ENCODE measurements around the gene ERC2. TPM values are rescaled to one million over a fixed set of nuclear protein-coding genes. Genes with fewer than 3 reads are reported as not detected.

Gene ERC2
- total RNA-seq, 1 donor from 2014 or later, result 2.4 TPM

GRCh38 chr3:55631766-55632331 lies 836.4 kb downstream of the ERC2 start:
- no peak for DNase-seq

DNA sequence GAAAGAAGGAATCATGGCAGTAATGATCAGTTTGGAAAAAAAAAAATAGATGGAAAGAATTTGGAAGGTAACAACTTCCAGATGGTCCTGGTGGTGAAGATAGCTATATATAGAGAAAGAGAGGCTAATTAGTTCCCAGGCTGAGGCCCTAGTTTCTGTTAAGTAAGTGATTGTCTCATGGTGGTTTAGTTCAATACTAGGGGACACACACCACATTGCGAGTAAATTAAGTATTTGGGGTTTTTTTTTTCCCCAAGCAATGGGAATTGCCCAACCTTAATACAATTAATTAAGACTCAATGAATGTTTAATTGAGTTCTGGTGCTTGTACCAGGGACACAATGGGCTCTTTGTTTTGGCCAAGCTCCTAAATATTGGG lies 837.4 kb downstream of the ERC2 start:
- no peak for DNase-seq

DNA sequence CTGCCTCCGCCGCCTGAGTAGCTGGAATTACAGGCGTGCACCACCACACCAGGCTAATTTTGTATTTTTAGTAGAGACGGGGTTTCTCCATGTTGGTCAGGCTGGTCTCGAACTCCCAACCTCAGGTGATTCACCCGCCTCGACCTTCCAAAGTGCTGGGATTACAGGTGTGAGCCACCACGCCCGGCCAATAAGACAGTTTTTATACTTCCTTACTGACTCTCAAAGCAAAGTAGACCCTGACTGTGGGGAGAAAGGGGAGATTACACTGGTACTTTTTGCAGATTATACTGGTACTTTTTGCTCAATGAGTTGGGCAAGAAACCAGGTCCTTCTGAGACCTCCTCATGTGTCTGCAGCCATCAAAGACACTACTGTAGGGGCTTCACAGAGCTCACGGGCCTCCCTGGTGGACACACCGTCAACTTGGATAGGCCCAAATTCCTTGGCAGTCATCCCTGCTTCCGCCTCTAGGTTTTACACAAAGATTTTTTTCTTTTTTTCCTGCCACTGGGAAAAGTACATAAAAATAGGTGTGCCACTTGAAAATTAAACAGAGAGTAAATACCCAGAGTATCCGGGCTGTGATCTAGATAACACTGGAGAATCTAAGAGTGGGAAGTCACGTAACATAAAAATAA lies 837.9 kb downstream of the ERC2 start:
- DNase-seq, result no peak

DNA sequence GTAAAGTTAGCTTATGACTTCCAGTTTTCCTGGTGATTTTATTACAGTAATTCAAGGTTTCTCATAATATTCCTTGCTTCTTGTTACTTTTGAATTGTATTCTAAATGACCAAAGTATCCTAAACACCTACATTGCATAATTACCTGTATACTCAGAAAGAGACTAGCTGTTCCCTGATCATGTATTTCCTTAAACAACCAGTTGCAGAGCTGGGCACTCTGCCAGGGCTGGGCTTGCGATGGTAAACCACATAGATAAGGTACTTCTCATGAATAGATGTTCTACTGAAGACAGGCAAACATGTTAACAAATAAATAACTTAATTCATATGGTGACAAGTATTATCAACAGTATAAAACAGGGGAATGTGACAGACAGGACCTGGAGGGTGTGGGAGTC lies 838.8 kb downstream of the ERC2 start:
- no peak for DNase-seq

DNA sequence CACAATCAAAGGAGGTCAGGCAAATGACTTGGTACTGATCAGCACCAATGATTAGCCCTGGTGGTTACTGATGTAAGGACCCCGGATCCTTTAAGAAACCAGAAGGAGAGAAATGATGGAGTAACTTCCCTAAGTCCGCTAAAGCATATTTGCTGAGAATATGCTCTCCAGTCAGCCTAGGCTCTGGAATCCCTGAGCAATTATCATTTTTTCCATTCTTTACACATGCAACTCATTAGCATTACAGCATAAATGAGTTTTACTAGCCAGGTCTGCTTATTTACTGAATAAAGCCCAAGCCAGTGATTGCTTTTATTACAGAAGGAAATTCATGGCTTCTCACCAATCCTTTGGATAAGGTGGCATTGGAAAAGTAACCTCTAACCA lies 842.0 kb downstream of the ERC2 start:
- no peak for DNase-seq

DNA sequence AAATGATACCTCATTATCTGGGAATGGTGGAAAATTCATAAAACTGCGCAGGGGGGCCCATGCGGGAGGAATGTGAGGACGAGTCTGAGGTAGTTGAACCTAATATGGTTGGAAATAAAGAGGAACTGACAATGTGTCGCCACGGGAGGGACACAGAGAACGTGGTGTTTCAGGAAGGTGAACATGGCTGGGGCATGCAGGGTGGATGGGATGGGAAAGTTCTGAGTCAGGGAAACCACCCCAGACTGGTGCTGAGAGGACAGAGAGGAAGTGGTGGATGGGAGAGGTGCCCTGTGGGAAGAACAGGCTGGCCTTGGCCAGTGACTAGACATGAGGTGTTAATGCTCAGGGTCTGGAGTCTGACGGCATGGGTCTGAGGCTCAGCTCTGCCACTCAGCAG lies 844.0 kb downstream of the ERC2 start:
- DNase-seq, result no peak

- DNase-seq, result no peak
These were observed 844.5 kb downstream of the ERC2 start for GRCh38 chr3:55623786-55624185.

DNA sequence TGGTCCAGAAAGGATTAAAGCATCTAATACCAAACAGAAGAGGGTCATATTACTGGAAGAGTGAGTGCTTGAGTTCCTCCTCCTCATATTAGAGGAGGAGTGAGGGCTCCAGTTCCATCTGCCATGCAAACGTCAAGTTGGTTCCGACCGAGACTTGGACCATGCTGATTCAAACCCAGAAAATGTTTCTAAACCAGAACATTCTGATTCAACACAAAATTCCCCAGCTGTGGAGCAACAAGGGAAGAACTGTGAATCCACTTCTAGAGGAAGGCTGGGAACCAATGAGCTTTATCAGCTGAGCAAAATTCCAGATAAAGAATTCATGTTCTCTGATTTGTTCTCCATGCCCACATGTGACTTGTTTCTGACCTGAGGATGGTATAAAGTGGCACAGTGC lies 845.5 kb downstream of the ERC2 start:
- DNase-seq, result no peak

DNA sequence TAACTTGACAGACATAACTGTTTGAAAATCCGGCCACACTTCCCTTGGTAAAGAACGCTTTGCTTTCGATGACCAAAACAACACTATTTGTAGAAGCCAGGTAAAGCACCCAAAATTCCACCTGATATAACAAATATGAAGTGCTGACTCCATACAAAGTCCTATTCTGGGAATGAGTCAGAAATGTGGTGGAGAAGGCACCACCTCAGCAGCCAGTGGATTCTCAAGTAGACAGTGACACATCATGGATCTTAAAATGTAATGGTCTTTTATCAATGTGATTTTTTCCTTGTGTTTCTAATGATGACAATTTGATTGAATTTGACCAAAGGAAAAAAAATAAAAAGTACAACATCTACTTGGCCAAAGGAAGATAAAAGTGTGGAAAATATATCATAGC lies 846.2 kb downstream of the ERC2 start:
- no peak for DNase-seq

- DNase-seq, result no peak
These were observed 846.6 kb downstream of the ERC2 start for GRCh38 chr3:55621648-55622047.

DNA sequence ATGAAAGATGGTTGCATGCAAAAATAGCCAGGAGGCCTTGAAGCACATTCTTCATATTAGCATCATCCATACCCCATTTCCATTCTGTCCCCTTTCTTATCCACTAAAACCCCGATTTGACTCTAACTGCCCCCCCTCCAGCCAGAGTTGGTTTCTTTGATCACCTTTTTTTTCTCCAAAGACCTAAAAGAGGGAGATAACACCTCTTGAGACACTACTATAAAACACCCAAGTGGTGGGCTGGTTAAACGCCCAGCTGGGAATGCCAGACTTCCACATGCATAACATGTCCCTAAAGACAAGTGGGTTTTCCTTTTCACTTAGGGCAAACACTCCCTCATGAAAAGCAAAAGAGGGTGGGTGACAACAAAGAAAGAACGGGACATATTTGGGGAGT lies 847.2 kb downstream of the ERC2 start:
- DNase-seq, result no peak

GRCh38 chr3:55620351-55621025 lies 847.8 kb downstream of the ERC2 start:
- no peak for DNase-seq

DNA sequence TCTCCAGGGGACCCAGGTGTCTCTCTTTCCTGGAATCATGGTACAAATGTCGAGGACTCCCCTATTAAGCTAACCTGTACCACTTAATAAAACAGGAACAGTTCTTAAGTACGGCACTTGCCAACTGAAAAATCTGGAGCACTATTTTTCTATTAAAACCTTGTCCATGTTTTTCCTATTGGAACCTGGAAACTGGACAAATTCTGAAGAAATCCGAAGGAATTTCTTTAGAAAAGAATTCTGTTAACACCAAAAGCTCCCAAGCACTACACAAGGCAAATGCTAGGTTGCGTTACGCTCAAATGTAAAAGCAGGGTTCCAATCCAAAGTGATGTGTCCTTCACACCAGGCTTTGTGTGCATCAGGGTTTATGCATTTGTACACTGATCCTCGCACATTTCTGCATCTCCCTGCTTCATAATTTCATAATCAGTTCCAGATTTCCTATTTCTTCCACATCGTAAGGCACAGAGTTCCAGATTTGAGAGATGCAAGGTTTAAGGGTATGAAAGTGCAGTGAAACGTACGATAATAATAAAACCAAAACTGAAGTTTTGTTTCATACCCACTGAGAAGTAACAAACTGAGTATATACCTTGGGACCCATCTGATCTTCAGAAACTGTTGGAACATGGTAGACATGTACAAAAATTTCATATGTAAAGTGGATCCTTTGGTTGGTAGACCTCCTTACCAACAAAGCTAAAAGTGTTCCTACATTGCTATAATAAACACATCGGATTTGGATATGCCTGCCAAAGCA lies 849.0 kb downstream of the ERC2 start:
- DNase-seq, result no peak

- DNase-seq, result no peak
These were observed 850.9 kb downstream of the ERC2 start for GRCh38 chr3:55617385-55617784.

GRCh38 chr3:55616803-55617202 lies 851.5 kb downstream of the ERC2 start:
- DNase-seq, result no peak

- DNase-seq, result no peak
These were observed 852.5 kb downstream of the ERC2 start for GRCh38 chr3:55615694-55616295.

DNA sequence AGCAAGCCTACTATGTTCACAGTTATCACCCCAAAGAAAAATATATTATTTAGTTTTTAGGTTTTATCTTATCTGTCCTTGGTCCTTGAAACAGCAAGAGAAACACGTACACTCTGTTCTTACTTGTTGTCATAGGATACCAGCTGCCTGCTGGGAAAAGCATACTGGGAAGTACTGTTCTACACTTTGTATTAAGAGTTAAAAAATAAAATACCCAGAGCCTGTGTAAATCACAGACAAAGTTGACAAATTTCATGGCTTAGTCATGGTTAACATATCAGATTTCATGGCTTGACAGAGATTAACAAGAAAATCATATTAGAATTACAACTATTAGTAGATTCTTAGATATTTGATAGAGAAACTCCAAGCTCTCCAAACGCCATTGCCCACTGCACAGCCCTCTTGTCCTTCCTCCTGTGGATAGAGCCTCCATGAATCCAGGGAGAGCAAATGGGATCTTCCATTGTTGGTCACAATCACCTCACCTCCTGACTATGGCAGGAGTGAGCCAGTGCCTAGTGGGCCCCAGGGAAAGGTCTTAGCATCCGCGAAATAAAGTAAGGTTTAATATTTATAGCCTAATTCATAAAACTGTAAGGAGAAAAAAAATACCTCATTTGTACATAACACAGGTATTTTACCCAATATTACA lies 853.1 kb downstream of the ERC2 start:
- no peak for DNase-seq

DNA sequence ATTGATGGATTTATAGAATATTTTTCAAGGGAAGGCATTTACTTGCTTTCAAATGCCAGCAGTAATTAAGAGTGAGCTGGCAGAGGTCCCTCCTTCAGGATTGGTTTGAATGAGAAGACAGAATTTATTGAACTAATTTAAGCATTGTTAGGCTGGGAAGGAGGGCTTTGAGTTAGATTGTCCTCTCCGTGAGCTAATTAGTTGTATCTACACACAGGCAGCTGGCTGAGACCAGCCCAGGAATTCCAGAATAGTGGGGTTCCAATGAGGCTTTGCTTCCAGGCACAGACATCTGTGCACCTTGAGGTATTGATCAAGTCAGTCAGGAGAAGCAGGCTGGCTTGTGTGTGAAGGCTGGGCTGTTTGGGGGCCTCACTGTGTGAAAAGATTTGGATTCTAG lies 857.1 kb downstream of the ERC2 start:
- DNase-seq, result no peak

GRCh38 chr3:55609230-55609827 lies 858.9 kb downstream of the ERC2 start:
- no peak for DNase-seq

GRCh38 chr3:55608301-55608937 lies 859.8 kb downstream of the ERC2 start:
- DNase-seq, result no peak

- DNase-seq, result no peak
These were observed 860.4 kb downstream of the ERC2 start for GRCh38 chr3:55607844-55608243.

- no peak for DNase-seq
These were observed 861.1 kb downstream of the ERC2 start for GRCh38 chr3:55607175-55607574.

All from dermis blood vessel endothelial cell (primary cell).